Osteoblast (primary cell): ENCODE results near the gene ACKR1. TPM values are rescaled to one million over a fixed set of nuclear protein-coding genes. Genes with fewer than 3 reads are reported as not detected.

ENCODE experiments used
- DNase-seq: peaks from one replicate; pipeline ENCODE4 v3.0.0; 2011; ENCODE audit warnings: low spot score, mixed read lengths; ENCODE audit not compliant: insufficient read length; ENCODE audit errors: missing footprints
- H2AFZ ChIP-seq: 2 replicates; pipeline ENCODE4 v1.6.0; 2011; ENCODE audit warnings: mild to moderate bottlenecking, low read length
- H3K27ac ChIP-seq: 2 replicates; pipeline ENCODE4 v1.5.1; 2011; ENCODE audit warnings: mild to moderate bottlenecking, low read depth, low read length, moderate library complexity
- H3K27me3 ChIP-seq: 2 replicates; pipeline ENCODE4 v1.6.0; 2012; ENCODE audit warnings: mild to moderate bottlenecking, control low read depth, inconsistent platforms, low read length, moderate library complexity; ENCODE audit not compliant: insufficient read depth
- H3K36me3 ChIP-seq: 2 replicates; pipeline ENCODE4 v1.5.1; 2011; ENCODE audit warnings: mild to moderate bottlenecking, low read length, control low read depth, moderate library complexity; ENCODE audit not compliant: insufficient read depth
- H3K4me1 ChIP-seq: 2 replicates; pipeline ENCODE4 v1.5.1; 2011; ENCODE audit warnings: mild to moderate bottlenecking, low read length, control low read depth, moderate library complexity; ENCODE audit not compliant: insufficient read depth
- H3K4me2 ChIP-seq: 2 replicates; pipeline ENCODE4 v1.6.0; 2011; ENCODE audit warnings: mild to moderate bottlenecking, low read length; ENCODE audit not compliant: insufficient read depth
- H3K4me3 ChIP-seq: fragments of 200-600 bp; sonication (generic); 3 replicates; pipeline ENCODE4 v1.5.1; 2012; ENCODE audit warnings: mild to moderate bottlenecking, low read length, inconsistent platforms; ENCODE audit not compliant: insufficient read depth
- H3K79me2 ChIP-seq: 2 replicates; pipeline ENCODE4 v1.6.0; 2012; ENCODE audit warnings: mild to moderate bottlenecking, low read length, control low read depth, inconsistent platforms; ENCODE audit not compliant: insufficient read depth
- H3K9me3 ChIP-seq: 2 replicates; pipeline ENCODE4 v1.5.1; 2011; ENCODE audit warnings: low read depth, low read length, control low read depth
- H4K20me1 ChIP-seq: 2 replicates; pipeline ENCODE4 v1.6.0; 2012; ENCODE audit warnings: mild to moderate bottlenecking, low read length, control low read depth; ENCODE audit not compliant: insufficient read depth
- total RNA-seq: library from RNA; depleted of rRNA; stranded (reverse); fragments of >200 nt; gene quantifications from 2 replicates; pipeline ENCODE4 v1.2.3, GENCODE V29; 2012
- TF ChIP-seq, protein P1 (sequence below): IDR thresholded peaks from 2 replicates; pipeline ENCODE4 v1.5.1; 2011; ENCODE audit warnings: mild to moderate bottlenecking, low read depth, low read length, moderate library complexity; ENCODE audit errors: extremely low read depth

The ACKR1 gene
- total RNA-seq, 1 donor: not detected

DNA sequence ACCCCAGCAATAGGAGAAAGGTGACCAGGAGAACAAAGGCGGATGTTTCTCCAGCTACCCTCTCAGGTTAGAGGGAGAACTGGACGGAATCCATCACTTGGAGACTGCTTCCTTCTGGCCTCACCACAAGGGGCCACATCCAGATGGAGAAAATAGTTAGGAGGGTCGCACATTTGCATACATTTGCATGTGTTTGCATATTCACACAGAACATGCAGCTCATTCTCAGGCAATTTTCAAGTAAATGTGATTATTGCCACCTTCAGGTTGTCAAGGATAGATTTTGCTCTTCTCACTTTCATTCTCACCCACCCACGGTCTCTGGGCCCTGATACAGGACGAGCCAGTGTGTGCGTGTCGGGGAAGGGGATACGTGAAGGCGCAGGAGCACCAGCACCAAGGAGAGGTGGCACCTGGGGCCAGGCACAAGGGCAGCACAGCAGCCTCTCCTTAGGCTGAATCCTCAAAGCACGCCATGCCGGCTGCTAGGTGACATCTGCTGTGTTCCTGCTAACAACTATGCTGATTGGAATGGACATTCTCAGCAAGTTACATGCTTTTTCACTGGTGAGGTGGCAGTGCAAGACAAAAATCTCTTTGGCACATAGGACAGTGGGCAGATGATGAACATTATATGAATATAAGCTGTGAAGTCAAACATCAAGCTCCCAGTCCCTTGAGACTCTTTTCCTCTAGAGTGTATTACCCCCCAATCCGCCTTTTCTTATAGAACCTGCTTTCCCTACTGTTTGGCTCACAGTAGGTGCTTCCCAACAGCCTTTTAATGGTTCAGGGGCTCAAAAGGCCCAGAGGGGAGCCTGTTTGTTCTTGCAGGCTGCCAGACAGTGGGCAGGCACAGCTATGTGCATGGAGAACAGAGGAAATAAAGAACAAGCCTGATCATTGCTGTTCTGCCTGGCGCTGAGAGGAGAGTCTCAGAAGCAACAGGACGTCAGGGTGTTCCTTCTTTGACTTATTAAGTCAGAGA lies 14.3 kb downstream of the ACKR1 start:
- H3K36me3 ChIP-seq: no peaks in the 10 kb centered on the region
- H3K27me3 ChIP-seq: peaks cover 3% of the 10 kb centered on the region
- no peaks in the 10 kb centered on the region for H3K9me3 ChIP-seq
- no peaks in the 10 kb centered on the region for H3K4me1 ChIP-seq
- H3K4me3 ChIP-seq: no peak overlapping the region
- TF ChIP-seq, protein P1, sequence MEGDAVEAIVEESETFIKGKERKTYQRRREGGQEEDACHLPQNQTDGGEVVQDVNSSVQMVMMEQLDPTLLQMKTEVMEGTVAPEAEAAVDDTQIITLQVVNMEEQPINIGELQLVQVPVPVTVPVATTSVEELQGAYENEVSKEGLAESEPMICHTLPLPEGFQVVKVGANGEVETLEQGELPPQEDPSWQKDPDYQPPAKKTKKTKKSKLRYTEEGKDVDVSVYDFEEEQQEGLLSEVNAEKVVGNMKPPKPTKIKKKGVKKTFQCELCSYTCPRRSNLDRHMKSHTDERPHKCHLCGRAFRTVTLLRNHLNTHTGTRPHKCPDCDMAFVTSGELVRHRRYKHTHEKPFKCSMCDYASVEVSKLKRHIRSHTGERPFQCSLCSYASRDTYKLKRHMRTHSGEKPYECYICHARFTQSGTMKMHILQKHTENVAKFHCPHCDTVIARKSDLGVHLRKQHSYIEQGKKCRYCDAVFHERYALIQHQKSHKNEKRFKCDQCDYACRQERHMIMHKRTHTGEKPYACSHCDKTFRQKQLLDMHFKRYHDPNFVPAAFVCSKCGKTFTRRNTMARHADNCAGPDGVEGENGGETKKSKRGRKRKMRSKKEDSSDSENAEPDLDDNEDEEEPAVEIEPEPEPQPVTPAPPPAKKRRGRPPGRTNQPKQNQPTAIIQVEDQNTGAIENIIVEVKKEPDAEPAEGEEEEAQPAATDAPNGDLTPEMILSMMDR: no peak
- no peak overlapping the region for H3K4me2 ChIP-seq
- H3K79me2 ChIP-seq: no peaks in the 10 kb centered on the region
- H2AFZ ChIP-seq: no peak overlapping the region
- no peak for DNase-seq
- no peaks in the 10 kb centered on the region for H4K20me1 ChIP-seq
- no peak overlapping the region for H3K27ac ChIP-seq

DNA sequence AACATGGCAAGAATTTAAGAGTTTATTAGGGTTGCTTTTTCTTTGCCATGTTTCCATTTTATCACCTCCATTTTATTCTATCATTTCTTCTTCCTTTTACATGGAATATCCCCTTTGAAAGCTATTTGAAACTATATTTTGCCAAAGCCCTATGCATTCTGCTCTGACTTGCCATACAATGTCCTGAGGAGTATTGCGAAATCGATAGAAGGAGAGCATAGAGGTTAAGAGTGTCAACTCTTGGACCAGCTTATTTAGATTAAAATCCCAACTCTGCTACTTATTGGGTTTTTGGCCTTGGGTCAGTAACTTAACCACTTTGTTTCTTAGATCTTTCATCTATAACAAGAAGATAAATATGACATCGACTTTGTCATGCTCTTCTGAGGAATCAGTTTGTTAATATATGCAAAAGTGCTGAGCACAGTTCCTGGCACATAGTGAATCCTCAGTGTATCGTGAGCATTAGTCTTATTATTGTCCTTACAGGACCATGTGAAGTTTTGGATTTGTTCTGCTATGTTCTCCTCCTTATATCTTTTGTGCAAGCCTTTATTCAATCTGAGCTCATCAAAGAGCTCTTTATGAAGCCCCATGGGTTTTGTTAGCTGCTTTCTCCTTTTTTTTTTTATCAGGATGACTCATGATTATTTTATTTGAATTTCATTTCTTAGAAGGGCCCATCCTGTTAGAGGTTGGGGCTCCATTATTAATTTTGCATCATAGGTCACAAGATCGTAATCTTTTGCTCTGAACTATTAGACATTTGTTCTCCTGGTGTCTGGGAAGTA lies 17.6 kb downstream of the ACKR1 start:
- TF ChIP-seq, protein P1: no peak
- Histone ChIP-seq H3K9me3 (no peaks in the 10 kb centered on the region), H3K4me2 (no peak overlapping the region), H2AFZ (no peak overlapping the region), H3K4me3 (no peak overlapping the region), H3K36me3 (no peaks in the 10 kb centered on the region), H3K27me3 (peaks cover 4% of the 10 kb centered on the region), H3K79me2 (no peaks in the 10 kb centered on the region), H3K27ac (no peak overlapping the region), H3K4me1 (no peaks in the 10 kb centered on the region), H4K20me1 (no peaks in the 10 kb centered on the region)
- DNase-seq: no peak

DNA sequence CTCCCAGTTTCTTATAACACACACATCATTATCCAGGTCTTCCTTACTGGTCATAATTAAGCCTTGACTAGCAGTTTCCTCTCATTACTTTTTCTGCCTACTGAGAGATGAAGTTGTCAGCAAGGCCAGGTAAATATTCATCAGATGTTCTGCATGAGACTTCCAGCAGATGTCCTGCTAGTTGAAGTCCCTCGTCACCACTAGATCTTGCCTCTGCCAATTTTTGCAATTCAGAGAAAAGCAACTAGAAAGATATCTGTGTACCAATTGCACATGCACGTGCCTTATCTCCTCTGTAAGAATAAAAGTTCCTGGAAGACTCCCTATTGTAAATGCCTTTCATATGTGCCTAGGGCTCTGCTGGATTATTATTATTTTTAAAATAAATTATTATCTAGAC lies 18.3 kb downstream of the ACKR1 start:
- peaks cover 4% of the 10 kb centered on the region for H3K27me3 ChIP-seq
- no peak overlapping the region for H3K27ac ChIP-seq
- no peaks in the 10 kb centered on the region for H4K20me1 ChIP-seq
- no peaks in the 10 kb centered on the region for H3K79me2 ChIP-seq
- DNase-seq: no peak
- H3K4me1 ChIP-seq: no peaks in the 10 kb centered on the region
- no peaks in the 10 kb centered on the region for H3K36me3 ChIP-seq
- H3K4me3 ChIP-seq: no peak overlapping the region
- no peak overlapping the region for H2AFZ ChIP-seq
- H3K4me2 ChIP-seq: no peak overlapping the region
- TF ChIP-seq, protein P1: no peak
- no peaks in the 10 kb centered on the region for H3K9me3 ChIP-seq

DNA sequence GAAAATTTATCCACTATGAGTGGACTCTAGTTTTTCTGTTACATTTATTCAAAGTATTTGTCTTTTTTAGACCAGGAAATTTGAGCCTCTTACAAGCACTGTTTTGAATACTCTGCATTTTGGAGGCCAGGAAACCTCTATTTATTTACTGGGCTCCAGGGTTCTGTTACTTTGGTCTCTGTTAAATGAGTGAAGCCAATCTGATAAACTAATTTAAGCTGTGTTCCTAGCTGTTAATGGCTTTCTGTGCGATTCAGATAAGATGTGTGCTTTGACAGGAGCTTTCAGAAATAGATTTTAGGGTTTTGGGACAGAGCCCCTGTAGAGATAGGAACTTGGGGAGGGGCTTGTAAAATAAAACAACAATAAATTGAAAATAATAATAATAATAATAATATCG lies 23.9 kb downstream of the ACKR1 start:
- TF ChIP-seq, protein P1: no peak
- no peaks in the 10 kb centered on the region for H4K20me1 ChIP-seq
- no peaks in the 10 kb centered on the region for H3K9me3 ChIP-seq
- H3K4me1 ChIP-seq: no peaks in the 10 kb centered on the region
- H2AFZ ChIP-seq: no peak overlapping the region
- H3K4me2 ChIP-seq: no peak overlapping the region
- no peak overlapping the region for H3K4me3 ChIP-seq
- H3K27me3 ChIP-seq: peaks cover 4% of the 10 kb centered on the region
- H3K36me3 ChIP-seq: no peaks in the 10 kb centered on the region
- DNase-seq: no peak
- H3K79me2 ChIP-seq: no peaks in the 10 kb centered on the region
- no peak overlapping the region for H3K27ac ChIP-seq
